Upper lobe of left lung (tissue), 6 donors: Measurements from ENCODE around the gene BID. TPM values are rescaled to one million over a fixed set of nuclear protein-coding genes. Genes with fewer than 3 reads are reported as not detected.
A peak's percentile ranks its signal among the peaks of the same experiment; 100 is the strongest.

Source experiments
- ATAC-seq, 2 donors: fragments of 200-7000 bp; cut with Tn5 transposase; one replicate each; pipeline ENCODE4 v1.9.1; 2022; ENCODE audit warnings: mild to moderate bottlenecking in 2 of 2, moderate library complexity in 2 of 2; ENCODE audit not compliant: low FRiP score in 2 of 2
- DNase-seq, 2 donors: peaks; one replicate each; pipeline ENCODE4 v3.0.0-alpha.2; 2019 to 2020
- H3K27ac ChIP-seq, 4 donors: fragments of 200-600 bp; sonication (generic); one replicate each; pipeline ENCODE4 v1.5.1; 2016 to 2019
- H3K27me3 ChIP-seq, 4 donors: fragments of 200-600 bp; sonication (generic); one replicate each; pipeline ENCODE4 v1.5.1; 2017 to 2019
- H3K36me3 ChIP-seq, 4 donors: fragments of 200-600 bp; sonication (generic); one replicate each; pipeline ENCODE4 v1.5.1; 2016 to 2019
- H3K4me1 ChIP-seq, 4 donors: fragments of 200-600 bp; sonication (generic); one replicate each; pipeline ENCODE4 v1.5.1; 2018 to 2019
- H3K4me3 ChIP-seq, 4 donors: fragments of 200-600 bp; sonication (generic); one replicate each; pipeline ENCODE4 v1.5.1; 2017 to 2019; ENCODE audit warnings: mild to moderate bottlenecking in 2 of 4, moderate library complexity in 1 of 4
- H3K9me3 ChIP-seq, 4 donors: fragments of 200-600 bp; sonication (generic); one replicate each; pipeline ENCODE4 v1.5.1; 2018 to 2019
- CTCF ChIP-seq, 6 experiments: fragments of 450-650 bp in 4 of 6; fragments of 200-600 bp in 2 of 6; sonication (generic) in 2 of 6; IDR thresholded peaks; one replicate each; pipeline ENCODE4 v1.5.1; 2016 to 2019; ENCODE audit warnings: antibody characterized with exemption in 6 of 6
- EP300 ChIP-seq, 4 donors: sonication (generic); formaldehyde crosslinking; IDR thresholded peaks; one replicate each; pipeline ENCODE4 v1.5.1; 2017; ENCODE audit warnings: antibody characterized with exemption in 4 of 4, control low read depth in 2 of 4
- POLR2A ChIP-seq, 4 donors: fragments of 450-650 bp; IDR thresholded peaks; one replicate each; pipeline ENCODE4 v1.5.1; 2016 to 2017; ENCODE audit warnings: antibody characterized with exemption in 4 of 4, mild to moderate bottlenecking in 2 of 4
- POLR2AphosphoS5 ChIP-seq, 2 donors: sonication (generic); formaldehyde crosslinking; IDR thresholded peaks; one replicate each; pipeline ENCODE4 v1.5.1; 2017; ENCODE audit warnings: antibody characterized with exemption in 2 of 2
- WGBS, 2 donors: methylation state at CpG; one replicate each; pipeline ENCODE4 v1.1.5; 2017 to 2018; 5-methylcytosine and 5-hydroxymethylcytosine counted together
- total RNA-seq, 6 donors: library from RNA; depleted of rRNA in 4 of 6; stranded (reverse); fragments of >200 nt in 4 of 6; gene quantifications; one replicate each; pipeline versions ENCODE4 v1.1.0 to v1.2.1, GENCODE V29; 2016 to 2021
- donor health status: DM: no; HTN: no; CAD: no; lungs with moderate emphysema.
- donor health status: DM: no; HTN: yes; CAD: no; lungs with severe emphysema.

BID gene
- total RNA-seq, 6 donors from 2014 or later, result 10.5 to 55.9 (median 27.3) TPM

- DNase-seq (peak in 1 of 2 donors; percentile 71), ATAC-seq (peak; percentile 73 to 95)
- Histone ChIP-seq H3K27me3 (no peaks in the 10 kb centered on the region), H3K4me3 (peak overlapping the region in 3 of 4 donors; percentile 11 to 24 (median 24)), H3K4me1 (peaks cover 5 to 19% (median 13%) of the 10 kb centered on the region in 4 donors), H3K9me3 (no peaks in the 10 kb centered on the region), H3K36me3 (peaks cover 0 to 49% (median 6%) of the 10 kb centered on the region in 4 donors), H3K27ac (peak overlapping the region; percentile 54 to 73 (median 64))
- TF ChIP-seq POLR2A (IDR thresholded peaks at IDR 0.05) (peak in 1 of 4 donors; percentile 48), CTCF (IDR thresholded peaks at IDR 0.05) (no peak), POLR2AphosphoS5 (IDR thresholded peaks at IDR 0.05) (peak; percentile 52 to 55)
- 32 to 36% methylated on average over 9 of the region's 9 CpGs for WGBS, 2 donors
These were observed 68.0 kb downstream of the BID start for GRCh38 chr22:17705951-17706900.

DNA sequence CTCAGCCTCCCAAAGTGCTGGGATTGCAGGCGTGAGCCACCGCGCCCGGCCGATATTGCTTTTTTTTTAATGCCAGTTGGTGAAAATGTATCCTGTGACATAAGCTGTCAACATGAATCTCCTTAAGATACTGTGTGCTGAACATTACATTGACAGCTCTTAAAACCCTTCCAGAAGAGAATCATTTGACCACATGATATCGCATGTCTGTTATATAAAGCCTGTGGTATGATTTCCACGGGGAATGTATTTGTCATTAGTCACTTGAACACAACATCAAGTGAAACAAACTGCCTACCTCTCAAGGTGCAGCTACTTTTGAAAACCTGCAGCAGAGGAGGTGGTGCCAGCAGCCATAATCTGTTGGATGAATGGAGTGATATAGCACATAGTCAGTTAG, 68.7 kb downstream of the BID start:
- ATAC-seq, result no peak
- H3K4me1 ChIP-seq, result peaks cover 5 to 19% (median 13%) of the 10 kb centered on the region in 4 donors
- TF ChIP-seq POLR2A (IDR thresholded peaks at IDR 0.05) (no peak), EP300 (IDR thresholded peaks at IDR 0.05) (no peak), CTCF (IDR thresholded peaks at IDR 0.05) (no peak), POLR2AphosphoS5 (IDR thresholded peaks at IDR 0.05) (no peak)
- no peaks in the 10 kb centered on the region for H3K9me3 ChIP-seq
- 88 to 95% methylated on average over 7 of the region's 7 CpGs for WGBS, 2 donors
- H3K27me3 ChIP-seq, result no peaks in the 10 kb centered on the region
- no peak for DNase-seq
- no peak overlapping the region for H3K4me3 ChIP-seq
- peaks cover 0 to 45% (median 6%) of the 10 kb centered on the region in 4 donors for H3K36me3 ChIP-seq
- peak overlapping the region in 3 of 4 donors; percentile 58 to 73 (median 69) for H3K27ac ChIP-seq

DNA sequence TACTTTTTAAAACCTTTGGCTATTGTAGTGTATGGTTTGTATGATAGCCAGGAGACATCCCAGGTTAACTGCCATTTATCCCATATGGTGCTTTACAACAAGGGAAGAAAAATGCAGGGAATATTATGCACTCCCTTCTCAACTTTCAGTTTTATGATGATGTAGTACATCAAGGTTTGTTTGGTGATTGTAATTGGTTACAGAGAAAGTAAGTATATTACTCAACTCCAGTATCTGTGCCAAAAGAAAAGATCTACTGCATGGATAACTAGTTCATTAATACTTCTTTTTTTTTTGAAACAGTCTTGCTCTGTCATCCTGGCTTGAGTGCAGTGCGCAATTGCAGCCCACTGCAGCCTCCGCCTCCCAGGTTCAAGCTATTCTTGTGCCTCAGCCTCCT, 70.5 kb downstream of the BID start:
- 93 to 98% methylated on average over 2 of the region's 2 CpGs for WGBS, 2 donors

DNA sequence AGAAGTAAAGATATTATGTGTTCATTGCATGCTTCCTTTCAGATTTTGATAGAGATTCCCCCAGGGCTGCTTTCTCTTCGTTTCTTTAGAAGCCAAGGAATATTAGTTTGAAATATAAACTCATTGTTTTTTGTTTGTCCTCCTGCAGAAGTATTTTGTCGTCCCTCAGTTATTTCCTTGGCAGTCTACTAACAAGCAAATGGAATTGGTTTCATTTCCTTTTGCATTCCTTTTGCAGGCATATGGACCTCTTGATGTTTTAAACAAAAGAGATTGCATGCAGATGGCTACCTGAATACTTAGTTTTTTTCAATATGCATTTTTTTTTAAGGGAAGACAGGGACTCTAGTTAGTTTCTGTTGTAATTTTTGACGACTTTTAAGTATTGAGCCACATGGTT, 73.5 kb downstream of the BID start:
- TF ChIP-seq EP300 (IDR thresholded peaks at IDR 0.05) (no peak), CTCF (IDR thresholded peaks at IDR 0.05) (no peak), POLR2AphosphoS5 (IDR thresholded peaks at IDR 0.05) (no peak), POLR2A (IDR thresholded peaks at IDR 0.05) (no peak)
- ATAC-seq (no peak), DNase-seq (no peak)
- H3K4me3 ChIP-seq, result no peak overlapping the region
- no peaks in the 10 kb centered on the region for H3K9me3 ChIP-seq
- peaks cover 0 to 40% (median 7%) of the 10 kb centered on the region in 4 donors for H3K36me3 ChIP-seq
- H3K4me1 ChIP-seq, result peaks cover 0 to 3% (median 1%) of the 10 kb centered on the region in 4 donors
- peak overlapping the region in 1 of 4 donors; percentile 1 for H3K27ac ChIP-seq
- H3K27me3 ChIP-seq, result no peaks in the 10 kb centered on the region
- whole genome bisulfite sequencing, 2 donors, result 26 to 34% methylated on average over 3 of the region's 3 CpGs

More for the DNA sequence above, 70.5 kb downstream of the BID start:
- no peak overlapping the region for H3K27ac ChIP-seq
- TF ChIP-seq EP300 (IDR thresholded peaks at IDR 0.05) (no peak), POLR2AphosphoS5 (IDR thresholded peaks at IDR 0.05) (no peak), POLR2A (IDR thresholded peaks at IDR 0.05) (no peak), CTCF (IDR thresholded peaks at IDR 0.05) (no peak)
- H3K9me3 ChIP-seq, result no peaks in the 10 kb centered on the region
- H3K4me1 ChIP-seq, result peaks cover 5 to 19% (median 13%) of the 10 kb centered on the region in 4 donors
- DNase-seq (no peak), ATAC-seq (no peak)
- H3K36me3 ChIP-seq, result peaks cover 0 to 39% (median 6%) of the 10 kb centered on the region in 4 donors
- no peak overlapping the region for H3K4me3 ChIP-seq
- H3K27me3 ChIP-seq, result no peaks in the 10 kb centered on the region
